ENCODE measurements around the gene SAMD15.

The SAMD15 gene

GRCh38 chr14:77377502-77377844 lies 294 bp downstream of the SAMD15 start:
- H3K27ac ChIP-seq (replicated peaks) = no peak overlapping the region; the same call in 1 of the 2 replicates
- no peaks in the 10 kb centered on the region for H3K27me3 ChIP-seq (ENCODE audit: insufficient read depth, poor library complexity, severe bottlenecking)
- DNase-seq (ENCODE audit: low read depth in 1 of 2, low spot score in 1 of 2) = no peak
- TF ChIP-seq REST (IDR thresholded peaks at IDR 0.05; ENCODE audit: insufficient replicate concordance, low read depth) (no peak), POLR2AphosphoS5 (IDR thresholded peaks at IDR 0.05; ENCODE audit: low read depth) (no peak)
- peak overlapping the region; percentile 70 for H3K4me3 ChIP-seq (replicated peaks; ENCODE audit: insufficient read depth, low read length)

GRCh38 chr14:77378701-77379100 lies 1.5 kb downstream of the SAMD15 start:
- DNase-seq (ENCODE audit: low read depth in 1 of 2, low spot score in 1 of 2) = peak; percentile 19 to 44
- Histone ChIP-seq H3K27me3 (ENCODE audit: insufficient read depth, poor library complexity, severe bottlenecking) (no peaks in the 10 kb centered on the region), H3K27ac (replicated peaks) (no peak overlapping the region), H3K4me3 (replicated peaks; ENCODE audit: insufficient read depth, low read length) (no peak overlapping the region)
- TF ChIP-seq CTCF (IDR thresholded peaks at IDR 0.05; ENCODE audit: insufficient read depth, low read length) = no peak
- TF ChIP-seq GABPA (IDR thresholded peaks at IDR 0.05; ENCODE audit: low read depth) = no peak
- no peak for TF ChIP-seq SPI1 (IDR thresholded peaks at IDR 0.05; ENCODE audit: borderline replicate concordance, low read depth)
- TF ChIP-seq REST (IDR thresholded peaks at IDR 0.05; ENCODE audit: insufficient replicate concordance, low read depth) = no peak
- TF ChIP-seq POLR2AphosphoS5 (IDR thresholded peaks at IDR 0.05; ENCODE audit: low read depth) = no peak

GRCh38 chr14:77390188-77390587 lies 13.0 kb downstream of the SAMD15 start:
- no peak for DNase-seq (ENCODE audit: low read depth in 1 of 2, low spot score in 1 of 2)
- Histone ChIP-seq H3K27me3 (ENCODE audit: insufficient read depth, poor library complexity, severe bottlenecking) (no peaks in the 10 kb centered on the region), H3K27ac (replicated peaks) (no peak overlapping the region), H3K4me3 (replicated peaks; ENCODE audit: insufficient read depth, low read length) (no peak overlapping the region)
- no peak for TF ChIP-seq CTCF (IDR thresholded peaks at IDR 0.05; ENCODE audit: insufficient read depth, low read length)
- TF ChIP-seq POLR2AphosphoS5 (IDR thresholded peaks at IDR 0.05; ENCODE audit: low read depth) = no peak
- no peak for TF ChIP-seq GABPA (IDR thresholded peaks at IDR 0.05; ENCODE audit: low read depth)

- no peak for DNase-seq (ENCODE audit: low read depth in 1 of 2, low spot score in 1 of 2)
- no peak overlapping the region for H3K4me3 ChIP-seq (replicated peaks; ENCODE audit: insufficient read depth, low read length)
- no peak overlapping the region for H3K27ac ChIP-seq (replicated peaks)
- H3K27me3 ChIP-seq (ENCODE audit: insufficient read depth, poor library complexity, severe bottlenecking) = no peaks in the 10 kb centered on the region
- no peak for TF ChIP-seq REST (IDR thresholded peaks at IDR 0.05; ENCODE audit: insufficient replicate concordance, low read depth)
- TF ChIP-seq GABPA (IDR thresholded peaks at IDR 0.05; ENCODE audit: low read depth) = no peak
- no peak for TF ChIP-seq CTCF (IDR thresholded peaks at IDR 0.05; ENCODE audit: insufficient read depth, low read length)
- no peak for TF ChIP-seq SPI1 (IDR thresholded peaks at IDR 0.05; ENCODE audit: borderline replicate concordance, low read depth)
- TF ChIP-seq POLR2AphosphoS5 (IDR thresholded peaks at IDR 0.05; ENCODE audit: low read depth) = no peak
Measured at GRCh38 chr14:77400216-77400615, 23.0 kb downstream of the SAMD15 start.
